Ascending aorta (tissue), 2 donors: ENCODE results near the gene WNT5B. TPM values are rescaled to one million over a fixed set of nuclear protein-coding genes. Genes with fewer than 3 reads are reported as not detected.
A peak's percentile ranks its signal among the peaks of the same experiment; 100 is the strongest.

Experiments used
- DNase-seq, 2 donors: peaks; one replicate each; pipeline ENCODE4 v3.0.0-alpha.2; 2019; ENCODE audit warnings: low spot score in 2 of 2
- H3K27ac ChIP-seq, 2 donors: fragments of 200-600 bp; sonication (generic); one replicate each; pipeline ENCODE4 v1.5.1; 2016 to 2017; ENCODE audit warnings: mild to moderate bottlenecking in 1 of 2
- H3K27me3 ChIP-seq: fragments of 200-600 bp; sonication (generic); one replicate; pipeline ENCODE4 v1.5.1; 2017
- H3K36me3 ChIP-seq, 2 donors: fragments of 200-600 bp; sonication (generic); one replicate each; pipeline ENCODE4 v1.5.1; 2016
- H3K4me1 ChIP-seq, 2 donors: fragments of 200-600 bp; sonication (generic); one replicate each; pipeline ENCODE4 v1.5.1; 2016 to 2017; ENCODE audit warnings: mild to moderate bottlenecking in 1 of 2
- H3K4me3 ChIP-seq, 2 donors: fragments of 200-600 bp; sonication (generic); one replicate each; pipeline ENCODE4 v1.5.1; 2016 to 2017; ENCODE audit warnings: mild to moderate bottlenecking in 1 of 2
- H3K9me3 ChIP-seq, 2 donors: fragments of 200-600 bp; sonication (generic); one replicate each; pipeline ENCODE4 v1.5.1; 2016
- CTCF ChIP-seq, 3 experiments: fragments of 200-600 bp in 2 of 3; fragments of 450-650 bp in 1 of 3; sonication (generic) in 2 of 3; IDR thresholded peaks; one replicate each; pipeline ENCODE4 v1.5.1; 2016 to 2019; ENCODE audit warnings: antibody characterized with exemption in 3 of 3, mild to moderate bottlenecking in 1 of 3, moderate library complexity in 1 of 3
- intact Hi-C: fragments of 100-400 bp; cut with DNase I; formaldehyde crosslinking; loops from one replicate; pipeline ENCODE4 v1.15.1; 2023
- total RNA-seq: library from RNA; depleted of rRNA; stranded (reverse); fragments of >200 nt; gene quantifications from one replicate; pipeline ENCODE4 v1.1.0, GENCODE V29; 2016

Gene WNT5B
- total RNA-seq, 1 donor from 2014 or later, result 0.53 TPM

GRCh38 chr12:1622406-1622805 lies 6.6 kb upstream of the WNT5B start:
- no peaks in the 10 kb centered on the region for H3K9me3 ChIP-seq
- no peaks in the 10 kb centered on the region for H3K36me3 ChIP-seq
- H3K4me1 ChIP-seq, result no peaks in the 10 kb centered on the region
- no peak overlapping the region for H3K27ac ChIP-seq
- DNase-seq, result no peak
- no peak for TF ChIP-seq CTCF (IDR thresholded peaks at IDR 0.05)
- intact Hi-C loops, result no loop called here
- H3K27me3 ChIP-seq, result no peaks in the 10 kb centered on the region
- no peak overlapping the region for H3K4me3 ChIP-seq

GRCh38 chr12:1629338-1630132 lies 504 bp downstream of the WNT5B start:
- no peak for DNase-seq
- intact Hi-C loops, result no loop called here
- no peaks in the 10 kb centered on the region for H3K4me1 ChIP-seq
- no peaks in the 10 kb centered on the region for H3K9me3 ChIP-seq
- no peaks in the 10 kb centered on the region for H3K27me3 ChIP-seq
- H3K4me3 ChIP-seq, result peak overlapping the region; percentile 47 to 63
- H3K36me3 ChIP-seq, result no peaks in the 10 kb centered on the region
- TF ChIP-seq CTCF (IDR thresholded peaks at IDR 0.05), result peak in 1 of 3 experiments; percentile 22
- H3K27ac ChIP-seq, result no peak overlapping the region

GRCh38 chr12:1630133-1630826 lies 1.2 kb downstream of the WNT5B start:
- intact Hi-C loops, result no loop called here
- Histone ChIP-seq H3K4me1 (no peaks in the 10 kb centered on the region), H3K27ac (no peak overlapping the region), H3K36me3 (no peaks in the 10 kb centered on the region), H3K9me3 (no peaks in the 10 kb centered on the region), H3K4me3 (peak overlapping the region; percentile 47 to 63), H3K27me3 (no peaks in the 10 kb centered on the region)
- peak in 1 of 2 donors; percentile 73 for DNase-seq
- TF ChIP-seq CTCF (IDR thresholded peaks at IDR 0.05), result peak in 2 of 3 experiments; percentile 4 to 13

GRCh38 chr12:1630827-1631591 lies 2.0 kb downstream of the WNT5B start:
- intact Hi-C loops, result no loop called here
- no peak overlapping the region for H3K27ac ChIP-seq

More at GRCh38 chr12:1630827-1631591, 2.0 kb downstream of the WNT5B start:
- Histone ChIP-seq H3K4me3 (peak overlapping the region in 1 of 2 donors; percentile 63), H3K27me3 (no peaks in the 10 kb centered on the region), H3K36me3 (no peaks in the 10 kb centered on the region), H3K9me3 (no peaks in the 10 kb centered on the region), H3K4me1 (no peaks in the 10 kb centered on the region)
- DNase-seq, result no peak
- TF ChIP-seq CTCF (IDR thresholded peaks at IDR 0.05), result no peak
